SHP77 treated with DMSO at 0.1 percent for 48 hours (cell line): ENCODE results near the gene SMC1B.
A peak's percentile ranks its signal among the peaks of the same experiment; 100 is the strongest.
"Not testable (repeated sequence)": the region's sequence is repeated elsewhere in the genome, so short reads cannot be mapped to it uniquely, and the experiment has no call there.

ENCODE experiments used
- DNase-seq: peaks from one replicate; lab custom pipeline; 2025; lab: John Stamatoyannopoulos, UW

The SMC1B gene

GRCh38 chr22:45341498-45341897 lies 71.9 kb downstream of the SMC1B start:
- no peak for DNase-seq

GRCh38 chr22:45340323-45340722 lies 73.1 kb downstream of the SMC1B start:
- DNase-seq: no peak

GRCh38 chr22:45338795-45339194 lies 74.6 kb downstream of the SMC1B start:
- DNase-seq: no peak

- DNase-seq: no peak
Observed at GRCh38 chr22:45337536-45337935, 75.9 kb downstream of the SMC1B start.

DNA sequence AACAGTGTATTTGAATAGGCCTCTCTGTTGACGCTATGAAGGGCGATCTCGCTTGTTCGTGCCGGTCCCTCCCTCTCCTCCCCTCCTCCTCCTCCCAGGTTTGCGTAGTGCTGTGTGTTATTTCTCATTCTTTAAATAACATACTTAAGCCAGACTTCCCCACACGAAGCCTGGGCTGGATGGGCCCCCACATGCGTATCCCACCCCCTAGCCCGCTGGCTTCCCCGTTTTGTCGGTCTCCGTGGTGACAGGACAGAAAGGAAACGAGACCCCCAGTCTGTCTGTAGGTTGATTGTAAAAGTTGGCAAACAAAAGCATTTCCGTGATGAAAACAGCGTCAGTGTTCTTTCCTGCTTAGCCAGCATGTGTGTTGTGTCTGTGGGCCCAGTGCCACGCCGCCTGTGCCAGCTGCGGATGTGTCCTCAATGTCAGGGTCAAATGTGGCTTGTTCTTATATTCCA lies 76.4 kb downstream of the SMC1B start:
- peak; percentile 61 for DNase-seq

DNA sequence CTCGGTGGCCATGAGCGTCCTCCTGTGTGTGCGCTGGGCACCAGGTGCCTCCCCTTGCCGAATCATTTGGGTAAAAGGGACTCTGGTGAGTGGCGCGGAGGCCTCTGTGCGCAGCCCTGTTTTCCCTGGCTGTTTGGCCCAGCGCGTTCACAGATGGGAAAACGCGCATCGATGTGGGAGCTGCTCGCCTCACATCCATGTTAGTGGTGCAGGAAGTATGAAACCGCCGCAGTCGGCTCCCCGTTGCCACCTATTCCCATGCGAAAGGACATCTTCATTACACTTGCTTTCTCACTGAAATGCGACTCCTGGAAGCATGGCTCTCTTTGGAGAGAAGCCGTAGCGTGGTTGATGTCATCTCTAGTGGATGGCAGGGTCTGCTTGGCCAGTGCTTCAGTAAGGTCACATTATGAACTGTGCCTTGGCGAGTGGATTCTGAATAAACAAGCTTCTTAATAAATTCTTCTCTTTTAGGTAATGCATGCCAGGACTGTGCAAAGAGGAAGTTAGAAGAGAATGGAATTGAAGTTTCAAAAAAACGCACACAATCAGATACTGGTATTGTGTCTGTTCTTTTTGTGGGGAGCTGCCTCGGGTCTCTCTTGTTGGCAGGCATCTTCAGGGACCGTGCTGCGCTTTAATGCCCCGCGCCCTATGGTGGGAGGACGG lies 77.4 kb downstream of the SMC1B start:
- no peak for DNase-seq

DNA sequence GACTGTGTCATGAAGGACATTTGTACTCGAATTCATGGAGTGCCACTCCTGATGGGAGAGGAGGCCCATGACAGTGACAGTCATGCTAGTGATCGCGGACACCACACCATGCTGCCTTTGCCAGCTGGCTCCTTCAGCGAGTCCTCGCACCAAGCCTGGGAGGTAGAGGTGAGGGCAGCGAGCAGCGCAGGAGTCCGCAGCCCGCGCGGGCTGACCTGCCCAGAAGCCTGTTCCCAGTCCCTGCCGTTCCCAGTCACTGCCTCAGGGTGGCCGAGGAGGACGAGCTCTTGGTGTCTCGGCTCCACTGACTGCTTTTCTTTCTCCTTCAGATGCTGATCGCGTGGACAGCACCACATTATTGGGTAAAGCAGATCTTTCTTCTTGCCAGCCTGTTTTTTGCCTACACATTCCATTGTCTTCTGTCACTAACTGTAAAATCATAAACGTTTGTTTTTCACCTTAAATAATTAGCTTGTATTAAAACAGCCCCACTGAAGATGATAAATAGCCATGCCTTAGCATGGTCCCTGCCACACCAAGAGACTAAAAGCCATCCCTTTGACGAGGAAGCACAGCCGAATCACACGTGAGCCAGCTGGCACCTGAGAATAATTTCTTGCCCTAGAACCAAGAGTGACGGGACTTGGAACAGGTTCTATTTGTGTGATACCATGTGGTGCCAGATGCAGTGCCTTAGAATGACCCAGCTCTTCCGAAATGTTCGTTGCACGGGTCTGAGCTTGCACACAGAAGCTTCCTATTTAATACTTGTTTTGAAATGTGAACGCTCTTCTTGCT lies 78.2 kb downstream of the SMC1B start:
- DNase-seq: peak; percentile 42

DNA sequence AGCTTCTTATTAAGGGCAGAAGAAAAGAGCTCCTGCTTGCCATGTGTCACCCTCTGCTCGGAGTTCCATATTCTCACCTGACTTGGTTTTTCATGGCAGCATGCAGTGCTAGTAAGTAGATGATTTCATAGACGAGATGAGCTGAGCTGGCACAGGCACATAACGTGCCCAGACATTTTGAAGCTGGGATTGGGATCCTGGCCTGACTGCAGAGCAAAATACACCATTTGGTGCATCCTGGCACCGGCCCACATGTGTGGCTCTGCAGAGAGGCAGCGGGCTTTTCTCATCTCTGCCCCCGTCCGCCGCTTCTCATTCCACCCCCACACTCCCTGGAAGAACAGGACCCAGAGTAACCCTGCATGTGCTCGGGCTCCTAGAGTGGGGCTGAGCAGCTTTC lies 78.9 kb downstream of the SMC1B start:
- DNase-seq: no peak

- no peak for DNase-seq
Observed at GRCh38 chr22:45334068-45334467, 79.3 kb downstream of the SMC1B start.

- no peak for DNase-seq
Observed at GRCh38 chr22:45332001-45332400, 81.4 kb downstream of the SMC1B start.

DNA sequence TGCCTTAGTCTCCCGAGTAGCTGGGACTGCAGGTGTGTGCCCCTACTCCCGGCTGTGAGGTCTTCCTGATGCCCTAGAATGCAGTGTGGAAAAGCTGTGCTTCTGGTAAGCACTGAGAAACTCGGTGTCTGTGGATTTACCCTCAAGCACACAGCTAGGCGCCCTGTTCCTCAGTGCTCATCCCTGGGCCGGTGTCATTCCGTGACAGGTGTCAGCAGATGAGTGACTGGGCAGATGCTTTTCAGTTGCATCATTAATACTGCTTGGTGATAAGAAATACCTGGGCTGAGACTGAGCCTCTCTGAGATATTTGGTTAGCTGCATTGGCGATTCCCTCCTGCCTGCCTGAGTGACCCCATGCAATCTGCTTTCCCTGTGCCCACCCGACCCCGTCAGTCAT lies 81.9 kb downstream of the SMC1B start:
- no peak for DNase-seq

DNA sequence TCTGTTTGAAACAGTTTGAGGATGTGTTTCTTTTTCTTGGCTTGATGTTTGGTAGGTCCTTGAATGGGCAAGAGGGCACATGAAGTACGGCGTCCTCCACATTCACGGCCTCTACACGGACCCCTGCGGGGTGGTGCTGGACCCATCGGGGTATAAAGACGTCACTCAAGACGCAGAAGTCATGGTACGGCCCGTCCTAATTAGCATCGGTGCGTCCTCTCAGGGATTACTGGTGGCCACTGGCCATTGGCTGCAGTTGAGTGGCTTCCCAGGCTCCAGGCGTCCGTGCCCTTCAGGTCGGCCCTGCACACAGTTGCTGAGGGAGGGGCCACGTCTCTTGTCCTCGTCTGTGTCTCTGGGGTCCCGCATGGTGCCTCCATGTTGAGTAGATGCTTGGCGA lies 82.9 kb downstream of the SMC1B start:
- no peak for DNase-seq

DNA sequence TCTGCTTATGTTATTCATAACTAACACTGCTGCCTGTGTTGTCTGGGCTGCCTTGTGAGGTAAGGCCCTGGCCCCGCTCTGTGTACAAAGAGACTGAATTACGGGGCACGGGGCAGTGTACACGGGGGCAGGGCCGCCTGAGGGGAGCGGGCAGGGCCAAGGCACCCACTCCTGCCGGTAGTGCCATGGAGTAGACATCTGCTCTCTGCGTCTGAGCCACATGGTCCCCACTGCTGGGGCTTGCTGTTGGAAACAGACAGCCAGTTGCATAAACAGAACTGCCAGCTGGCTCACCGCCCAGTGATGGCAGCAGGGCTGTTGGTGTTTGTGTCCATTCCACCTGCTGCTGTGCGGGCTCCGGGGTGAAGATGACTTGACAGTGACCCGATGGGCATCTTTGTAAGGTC lies 83.9 kb downstream of the SMC1B start:
- peak; percentile 94 for DNase-seq

DNA sequence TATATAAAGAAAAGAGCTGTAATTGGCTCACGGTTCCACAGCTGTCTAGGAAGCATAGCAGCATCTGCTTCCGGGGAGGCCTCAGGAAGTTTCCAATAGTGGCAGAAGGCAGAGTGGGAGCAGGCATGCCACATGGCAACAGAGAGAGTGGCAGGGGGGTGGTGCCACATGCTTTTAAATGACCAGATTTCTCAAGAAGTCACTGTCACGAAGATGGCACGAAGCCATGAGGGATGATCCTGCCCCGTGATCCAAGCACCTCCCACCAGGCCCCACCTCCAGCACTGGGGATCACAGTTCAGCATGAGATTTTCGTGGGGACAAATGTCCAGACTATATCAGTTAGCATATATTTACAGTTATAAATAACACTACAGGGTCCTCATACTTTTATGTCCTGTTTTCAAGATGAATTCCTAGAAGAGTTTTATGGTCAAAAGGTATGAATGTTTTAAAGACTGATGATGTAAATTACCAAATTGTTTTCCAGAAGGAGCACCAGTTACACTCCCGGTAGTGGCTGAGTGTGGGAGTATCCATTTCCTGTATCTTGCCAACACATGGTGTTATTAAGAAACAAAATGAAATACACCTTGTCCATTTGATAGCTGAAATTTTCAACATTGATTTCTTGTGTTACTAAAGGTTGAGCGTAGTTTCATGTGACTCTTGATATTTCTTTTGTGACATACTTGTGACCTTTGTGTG lies 84.4 kb downstream of the SMC1B start:
- DNase-seq: peak; percentile 90

DNA sequence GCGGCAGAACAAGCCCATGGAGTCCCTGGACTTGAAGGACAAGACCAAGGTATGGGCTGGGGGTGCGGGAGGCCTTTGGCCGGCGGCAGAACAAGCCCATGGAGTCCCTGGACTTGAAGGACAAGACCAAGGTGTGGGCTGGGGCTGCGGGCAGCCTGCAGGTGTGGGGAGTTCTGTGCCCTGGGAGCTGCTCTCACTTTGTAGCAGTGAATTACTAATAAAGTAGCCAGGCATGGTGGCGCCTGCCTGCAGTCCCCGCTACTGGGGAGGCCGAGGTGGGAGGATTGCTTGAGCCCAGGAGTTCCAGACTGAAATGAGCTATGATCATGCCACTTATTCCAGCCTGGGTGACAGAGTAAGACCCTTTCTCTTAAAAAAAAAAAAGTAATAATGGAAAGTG lies 85.1 kb downstream of the SMC1B start:
- DNase-seq: not testable (repeated sequence)

DNA sequence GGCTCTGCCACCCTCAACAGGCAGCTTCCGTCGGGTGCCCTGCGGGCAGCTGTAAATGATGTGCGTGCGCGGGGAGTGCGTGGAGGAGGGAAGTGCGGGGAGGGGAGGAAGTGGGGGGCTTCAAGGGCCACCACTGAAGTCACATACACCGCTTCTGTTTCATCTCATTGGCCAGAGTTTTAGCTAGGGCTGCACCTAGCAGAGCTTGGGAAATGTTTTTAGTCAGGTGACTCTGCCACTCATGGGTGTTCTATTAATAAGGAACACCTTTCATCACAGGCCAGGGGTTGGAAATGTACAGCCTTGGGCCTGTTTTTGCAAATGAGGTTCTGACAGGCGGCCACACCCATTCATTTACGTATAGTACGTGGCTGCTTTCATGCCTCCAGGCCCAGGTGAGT lies 89.1 kb downstream of the SMC1B start:
- no peak for DNase-seq

DNA sequence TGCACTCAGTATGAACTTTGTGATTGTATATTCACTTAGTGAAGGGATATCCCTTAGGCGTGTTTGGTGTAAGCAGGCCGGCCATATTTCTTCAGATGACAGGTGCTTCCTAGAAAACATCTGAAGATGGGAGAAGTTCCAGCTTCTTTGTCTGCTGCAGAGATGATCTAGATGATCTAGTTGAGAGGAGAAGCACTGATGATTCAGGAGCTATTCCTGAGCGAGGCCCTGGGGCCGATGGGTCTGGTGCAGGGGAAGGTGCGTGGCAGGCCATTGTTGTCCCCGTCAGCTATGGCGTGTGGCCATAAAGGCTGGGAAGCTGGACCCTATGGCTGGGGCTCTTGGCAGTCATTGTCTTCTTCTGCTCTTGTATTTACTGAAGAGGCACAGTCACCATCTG lies 89.7 kb downstream of the SMC1B start:
- DNase-seq: no peak

GRCh38 chr22:45322873-45323525 lies 90.4 kb downstream of the SMC1B start:
- no peak for DNase-seq

DNA sequence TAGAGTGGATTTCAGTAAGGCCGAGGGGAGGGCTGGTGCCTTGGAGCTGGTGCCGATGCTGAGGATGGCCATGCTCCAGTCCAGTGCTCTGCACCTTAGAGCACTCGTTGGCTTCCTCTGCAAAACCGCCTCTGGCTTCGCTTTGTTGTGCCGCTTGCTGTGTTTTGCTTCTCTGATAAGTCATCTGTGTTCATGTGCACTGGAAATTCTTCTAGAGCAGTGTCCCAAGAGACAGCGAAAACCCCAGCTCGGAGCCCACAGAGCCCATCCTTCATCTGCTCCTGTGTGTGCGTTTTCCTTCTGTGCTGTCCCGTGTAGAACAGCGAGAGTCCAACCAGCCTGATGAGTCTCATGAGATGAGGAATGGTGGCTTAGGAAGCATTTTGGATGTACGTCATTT lies 91.6 kb downstream of the SMC1B start:
- no peak for DNase-seq

DNA sequence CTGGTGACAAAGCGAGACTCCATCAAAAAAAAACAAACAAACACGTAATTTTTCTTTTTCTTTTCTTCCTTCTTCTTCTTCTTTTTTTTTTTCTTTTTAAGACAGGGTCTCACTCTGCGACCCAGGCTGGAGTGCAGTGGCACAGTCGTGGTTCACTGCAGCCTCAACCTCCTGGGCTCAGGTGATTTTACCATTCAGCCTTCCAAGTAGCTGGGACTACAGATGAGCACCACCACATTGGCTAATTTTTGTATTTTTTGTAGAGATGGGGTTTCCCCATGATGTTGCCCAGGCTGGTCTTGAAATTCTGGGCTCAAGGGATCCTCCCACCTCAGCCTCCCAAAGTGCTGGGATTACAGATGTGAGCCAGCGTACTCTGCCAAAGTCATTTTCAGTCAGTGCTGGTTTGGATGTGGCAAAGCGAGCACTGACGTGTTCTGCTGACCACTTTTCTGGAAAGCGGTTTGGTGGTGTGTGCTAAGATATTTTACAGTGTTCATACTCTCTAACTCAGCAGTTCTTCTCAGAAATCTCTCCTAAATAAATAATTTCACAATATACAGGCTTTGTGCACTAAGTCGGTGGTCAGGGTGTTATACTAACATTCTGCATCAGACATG lies 92.9 kb downstream of the SMC1B start:
- DNase-seq: no peak

- DNase-seq: no peak
Observed at GRCh38 chr22:45319324-45319685, 94.1 kb downstream of the SMC1B start.
